PC-3 (cell line): Measurements from ENCODE around the gene PKD1L1. TPM values are rescaled to one million over a fixed set of nuclear protein-coding genes. Genes with fewer than 3 reads are reported as not detected.
A peak's percentile ranks its signal among the peaks of the same experiment; 100 is the strongest.

Experiments
- ATAC-seq: fragments of 200-7000 bp; cut with Tn5 transposase; 2 replicates; pipeline ENCODE4 v1.9.1; 2020; ENCODE audit warnings: mild to moderate bottlenecking, moderate library complexity
- BruUV-seq: library from RNA; stranded (reverse); fragments of 400-500 nt; replicated peaks from 2 replicates; lab custom pipeline; 2021; lab: Mats Ljungman, UMichigan
- CTCF ChIA-PET: fragments of 300-600 bp; sonication (Branson Sonifier 250); formaldehyde crosslinking; loops from one replicate; lab custom pipeline; 2022; ENCODE audit warnings: antibody characterized with exemption; lab: Charles Lee
- POLR2A ChIA-PET: fragments of 300-600 bp; sonication (Branson Sonifier 250); formaldehyde crosslinking; loops from one replicate; lab custom pipeline; 2022; ENCODE audit warnings: antibody characterized with exemption; ENCODE audit not compliant: unreplicated experiment; lab: Charles Lee
- DNase-seq: peaks from one replicate; pipeline ENCODE4 v3.0.0-alpha.2; 2015
- H2AFZ ChIP-seq: fragments of 300-600 bp; sonication (generic); 2 replicates; pipeline ENCODE4 v1.6.0; 2016; ENCODE audit warnings: antibody characterized with exemption, low read length
- H3F3A ChIP-seq: fragments of 300-600 bp; sonication (generic); one replicate; pipeline ENCODE4 v1.6.0; 2017; ENCODE audit warnings: antibody characterized with exemption, low read length, control low read depth, mild to moderate bottlenecking; ENCODE audit not compliant: unreplicated experiment
- H3K27ac ChIP-seq: fragments of 300-600 bp; sonication (generic); 2 replicates; pipeline ENCODE4 v1.5.1; 2016; ENCODE audit warnings: mild to moderate bottlenecking, low read length
- H3K27me3 ChIP-seq: fragments of 300-600 bp; sonication (generic); 2 replicates; pipeline ENCODE4 v1.6.1; 2016; ENCODE audit warnings: low read length, mixed read lengths
- H3K36me3 ChIP-seq: fragments of 300-600 bp; sonication (generic); 2 replicates; pipeline ENCODE4 v1.6.1; 2016; ENCODE audit warnings: low read depth, mixed run types, low read length, mixed read lengths
- H3K4me1 ChIP-seq: fragments of 300-600 bp; sonication (generic); 2 replicates; pipeline ENCODE4 v1.5.1; 2016; ENCODE audit warnings: low read length; ENCODE audit not compliant: insufficient read depth
- H3K4me2 ChIP-seq: fragments of 300-600 bp; sonication (generic); 2 replicates; pipeline ENCODE4 v1.6.0; 2016; ENCODE audit warnings: low read length
- H3K4me3 ChIP-seq: fragments of 300-600 bp; sonication (generic); 2 replicates; pipeline ENCODE4 v1.5.1; 2016; ENCODE audit warnings: mild to moderate bottlenecking, low read length, mixed read lengths
- H3K79me2 ChIP-seq: fragments of 300-600 bp; sonication (generic); 2 replicates; pipeline ENCODE4 v1.6.1; 2017; ENCODE audit warnings: low read length, mixed read lengths
- H3K9ac ChIP-seq: fragments of 300-600 bp; sonication (generic); 2 replicates; pipeline ENCODE4 v1.6.0; 2016; ENCODE audit warnings: mild to moderate bottlenecking, low read length
- H3K9me2 ChIP-seq: fragments of 300-600 bp; sonication (generic); replicated peaks from 2 replicates; pipeline ENCODE4 v1.6.1; 2016; ENCODE audit warnings: mixed run types, low read length, mixed read lengths
- H3K9me3 ChIP-seq: fragments of 300-600 bp; sonication (generic); 2 replicates; pipeline ENCODE4 v1.6.1; 2016; ENCODE audit warnings: low read length, mixed read lengths
- H4K20me1 ChIP-seq: fragments of 300-600 bp; sonication (generic); 2 replicates; pipeline ENCODE4 v1.6.1; 2016; ENCODE audit warnings: low read length, mixed read lengths
- CTCF ChIP-seq: fragments of 300-600 bp; sonication (generic); conservative IDR thresholded peaks from 2 replicates; pipeline ENCODE4 v1.5.1; 2017; ENCODE audit warnings: antibody characterized with exemption, low read depth, mild to moderate bottlenecking, low read length
- EZH2 ChIP-seq: fragments of 300-600 bp; sonication (generic); IDR thresholded peaks from one replicate; pipeline ENCODE4 v1.6.1; 2017; ENCODE audit warnings: antibody characterized with exemption, mild to moderate bottlenecking, low read length; ENCODE audit not compliant: unreplicated experiment
- EZH2phosphoT487 ChIP-seq: fragments of 300-600 bp; sonication (generic); IDR thresholded peaks from 2 replicates; pipeline ENCODE4 v1.6.1; 2018; ENCODE audit warnings: mild to moderate bottlenecking, antibody characterized with exemption, low read length, borderline replicate concordance
- intact Hi-C: fragments of 100-400 bp; cut with micrococcal nuclease; formaldehyde crosslinking; loops from 2 replicates; pipeline ENCODE4 v1.9.0; 2023
- total RNA-seq: library from RNA; depleted of rRNA; stranded (reverse); fragments of >200 nt; gene quantifications from 2 replicates; pipeline ENCODE4 v1.2.3, GENCODE V29; 2014

The PKD1L1 gene
- total RNA-seq, 1 experiment from 2014 or later, result 0.04 TPM

GRCh38 chr7:47816647-47817046 lies 131.6 kb downstream of the PKD1L1 start:
- no peak for TF ChIP-seq EZH2
- no peak for TF ChIP-seq CTCF
- no peak for TF ChIP-seq EZH2phosphoT487
- ATAC-seq (peak; percentile 84), DNase-seq (peak; percentile 63)
- H3K36me3 ChIP-seq, result no peaks in the 10 kb centered on the region
- H3K4me2 ChIP-seq, result no peak overlapping the region
- BruUV-seq, result no TSS peak
- ChIA-PET CTCF (no interaction called here), POLR2A (no interaction called here)
- H3K9me3 ChIP-seq, result no peaks in the 10 kb centered on the region
- peaks cover 18% of the 10 kb centered on the region for H3K4me1 ChIP-seq
- H4K20me1 ChIP-seq, result no peaks in the 10 kb centered on the region
- no peaks in the 10 kb centered on the region for H3F3A ChIP-seq
- no peaks in the 10 kb centered on the region for H3K79me2 ChIP-seq
- H2AFZ ChIP-seq, result no peak overlapping the region
- H3K27ac ChIP-seq, result no peak overlapping the region
- no peak overlapping the region for H3K4me3 ChIP-seq
- no peaks in the 10 kb centered on the region for H3K9me2 ChIP-seq
- no peak overlapping the region for H3K9ac ChIP-seq
- intact Hi-C loops, result loop anchor here (5.0 to 10.0 kb wide), 2 partner anchors 121 to 242 kb away; no protein-coding TSS in a partner anchor
- H3K27me3 ChIP-seq, result no peaks in the 10 kb centered on the region

- Histone ChIP-seq H3K36me3 (no peaks in the 10 kb centered on the region), H2AFZ (no peak overlapping the region), H3K27me3 (no peaks in the 10 kb centered on the region), H3K4me3 (no peak overlapping the region), H3K9me2 (no peaks in the 10 kb centered on the region), H3K4me1 (peaks cover 18% of the 10 kb centered on the region), H3K27ac (no peak overlapping the region), H3K9ac (no peak overlapping the region), H3K9me3 (no peaks in the 10 kb centered on the region), H3F3A (no peaks in the 10 kb centered on the region), H3K4me2 (no peak overlapping the region), H3K79me2 (no peaks in the 10 kb centered on the region), H4K20me1 (no peaks in the 10 kb centered on the region)
- no TSS peak for BruUV-seq
- ChIA-PET CTCF (no interaction called here), POLR2A (no interaction called here)
- DNase-seq, result no peak
- no peak for ATAC-seq
- TF ChIP-seq EZH2phosphoT487, result no peak
- no peak for TF ChIP-seq CTCF
- TF ChIP-seq EZH2, result no peak
- intact Hi-C loops, result loop anchor here (5.0 to 10.0 kb wide), 2 partner anchors 121 to 241 kb away; no protein-coding TSS in a partner anchor
These were observed 132.4 kb downstream of the PKD1L1 start for GRCh38 chr7:47815867-47816266.

GRCh38 chr7:47814905-47815613 lies 133.2 kb downstream of the PKD1L1 start:
- H3K9me3 ChIP-seq, result no peaks in the 10 kb centered on the region
- H3K9me2 ChIP-seq, result no peaks in the 10 kb centered on the region
- intact Hi-C loops, result loop anchor here (5.0 to 10.0 kb wide), 2 partner anchors 122 to 240 kb away; no protein-coding TSS in a partner anchor
- peaks cover 18% of the 10 kb centered on the region for H3K4me1 ChIP-seq
- no TSS peak for BruUV-seq
- H3K27me3 ChIP-seq, result no peaks in the 10 kb centered on the region
- ATAC-seq (no peak), DNase-seq (no peak)
- ChIA-PET POLR2A (no interaction called here), CTCF (no interaction called here)
- H3K4me3 ChIP-seq, result no peak overlapping the region
- H3K79me2 ChIP-seq, result no peaks in the 10 kb centered on the region
- no peaks in the 10 kb centered on the region for H3K36me3 ChIP-seq
- no peak overlapping the region for H3K9ac ChIP-seq
- H3K4me2 ChIP-seq, result no peak overlapping the region
- TF ChIP-seq EZH2 (no peak), EZH2phosphoT487 (no peak), CTCF (no peak)
- H3K27ac ChIP-seq, result no peak overlapping the region
- H2AFZ ChIP-seq, result no peak overlapping the region
- H3F3A ChIP-seq, result no peaks in the 10 kb centered on the region
- H4K20me1 ChIP-seq, result no peaks in the 10 kb centered on the region
